Epithelial cell of proximal tubule (primary cell): ENCODE measurements around the gene SCYL2. TPM values are rescaled to one million over a fixed set of nuclear protein-coding genes. Genes with fewer than 3 reads are reported as not detected.

ENCODE experiments used
- DNase-seq: peaks from one replicate; pipeline ENCODE4 v3.0.0-alpha.2; 2011; ENCODE audit warnings: low read depth
- H3K4me3 ChIP-seq: 2 replicates; pipeline ENCODE4 v1.5.1; 2011; ENCODE audit warnings: low read depth, mild to moderate bottlenecking, low read length
- CTCF ChIP-seq: conservative IDR thresholded peaks from 2 replicates; pipeline ENCODE4 v1.5.1; 2012; ENCODE audit warnings: low read depth, mild to moderate bottlenecking, low read length
- total RNA-seq: library from RNA; depleted of rRNA; stranded (reverse); fragments of >200 nt; gene quantifications from 2 replicates; pipeline ENCODE4 v1.2.3, GENCODE V29; 2015

SCYL2 gene
- total RNA-seq, 1 donor from 2014 or later: 24.6 TPM

GRCh38 chr12:100388382-100388781 is 121.4 kb downstream of the SCYL2 start:
- no peak for TF ChIP-seq CTCF
- DNase-seq: no peak
- no peak overlapping the region for H3K4me3 ChIP-seq

Other genes starting within 250 kb of the SCYL2 start
- gene BLTP3B, start 124.3 kb upstream of the SCYL2 start, total RNA-seq: 10.0 and 14.5 TPM in 2 replicates
- 23.3 and 37.8 TPM in 2 replicates for gene ACTR6, start 66.4 kb upstream of the SCYL2 start, total RNA-seq
- gene DEPDC4, start 98 bp upstream of the SCYL2 start, total RNA-seq: 1.0 and 3.4 TPM in 2 replicates
- not detected in 2 replicates for gene SLC17A8, start 89.9 kb downstream of the SCYL2 start, total RNA-seq
- gene NR1H4, start 206.7 kb downstream of the SCYL2 start, total RNA-seq: not detected in 2 replicates